ENCODE measurements around the gene RNF146.
"Not testable (repeated sequence)": the region's sequence is repeated elsewhere in the genome, so short reads cannot be mapped to it uniquely, and the experiment has no call there.

The RNF146 gene

DNA sequence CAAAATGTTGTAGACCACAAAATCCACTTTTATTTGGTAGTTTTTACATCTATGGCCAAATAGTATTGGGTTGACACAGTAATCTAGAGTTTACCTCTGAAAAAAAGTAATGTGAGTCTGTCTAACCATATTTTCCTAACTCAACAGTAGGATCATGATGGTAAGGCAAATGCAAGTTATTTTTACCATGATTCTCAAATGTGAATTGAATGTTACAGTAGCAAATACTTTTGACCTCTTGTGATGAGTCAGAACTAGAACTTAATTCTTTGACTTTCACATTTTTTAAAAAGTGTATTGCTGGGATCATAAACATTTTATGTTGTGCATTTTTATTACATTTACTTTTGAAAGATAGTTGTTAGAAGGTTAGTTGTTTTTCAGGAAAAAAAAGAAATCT, 22.0 kb downstream of the RNF146 start:
- no peak for DNase-seq (ENCODE audit: low read depth)

GRCh38 chr6:127289934-127290333, 23.3 kb downstream of the RNF146 start:
- no peak for DNase-seq (ENCODE audit: low read depth)

DNA sequence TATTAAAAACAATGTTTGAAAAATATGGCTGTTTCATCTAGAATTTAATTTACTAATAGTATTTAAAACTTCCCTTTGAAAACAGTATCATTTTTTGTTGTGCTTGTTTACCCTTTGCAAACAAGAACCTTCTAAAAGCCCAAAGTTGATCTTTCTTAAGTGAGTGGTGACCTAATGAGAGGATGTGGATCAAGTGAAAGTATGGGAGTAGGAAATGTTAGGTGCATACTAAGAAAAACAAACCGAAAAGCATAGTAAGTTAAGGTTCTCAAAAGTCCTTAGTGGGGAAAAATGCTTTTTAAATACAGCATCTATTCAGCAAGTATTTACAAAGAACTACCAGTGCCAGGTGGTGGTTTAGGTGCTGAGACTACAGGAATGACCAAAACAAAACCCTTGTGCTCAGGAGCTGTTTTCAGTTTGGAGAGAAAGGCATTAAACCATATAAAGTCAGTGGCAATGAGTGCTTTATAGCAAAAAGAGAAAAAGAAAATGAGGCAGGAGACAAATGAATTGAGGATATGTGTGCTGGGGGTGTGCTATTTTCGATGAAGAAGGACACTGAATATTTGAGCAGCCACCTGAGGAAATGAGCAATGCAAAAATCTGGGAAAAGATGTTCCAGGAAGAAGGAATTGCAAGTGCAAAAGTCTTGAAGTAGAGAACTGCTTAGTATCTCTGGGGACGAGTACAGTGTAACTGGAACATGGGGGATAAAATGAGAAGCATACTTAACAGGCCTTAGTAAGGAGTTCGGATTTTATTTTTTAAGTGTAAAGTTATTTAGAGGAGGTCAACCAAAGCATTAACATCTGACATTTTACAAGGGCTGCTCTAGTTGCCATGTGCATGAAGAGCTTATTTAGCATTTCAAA, 24.0 kb downstream of the RNF146 start:
- no peak for DNase-seq (ENCODE audit: low read depth)

DNA sequence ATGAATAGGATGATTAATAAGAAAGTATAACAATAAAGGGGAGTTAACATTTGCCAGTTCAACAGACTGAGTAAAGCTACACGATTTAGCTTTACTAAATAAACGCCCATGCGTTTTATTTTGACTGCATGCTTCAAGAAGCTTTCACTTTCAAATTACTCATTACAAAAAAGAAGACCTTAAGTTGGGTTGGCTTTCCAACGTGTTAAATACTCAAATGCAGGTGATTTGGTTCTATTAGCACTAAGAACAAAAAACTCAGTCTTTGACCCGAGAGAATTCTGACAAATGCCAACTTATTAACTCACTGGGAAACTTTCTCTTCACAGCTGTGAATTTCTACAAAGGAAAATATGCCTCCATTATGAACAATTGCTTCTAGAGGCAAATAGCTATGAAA, 24.8 kb downstream of the RNF146 start:
- no peak for DNase-seq (ENCODE audit: low read depth)

GRCh38 chr6:127297502-127298070, 30.9 kb downstream of the RNF146 start:
- DNase-seq (ENCODE audit: low read depth): no peak

DNA sequence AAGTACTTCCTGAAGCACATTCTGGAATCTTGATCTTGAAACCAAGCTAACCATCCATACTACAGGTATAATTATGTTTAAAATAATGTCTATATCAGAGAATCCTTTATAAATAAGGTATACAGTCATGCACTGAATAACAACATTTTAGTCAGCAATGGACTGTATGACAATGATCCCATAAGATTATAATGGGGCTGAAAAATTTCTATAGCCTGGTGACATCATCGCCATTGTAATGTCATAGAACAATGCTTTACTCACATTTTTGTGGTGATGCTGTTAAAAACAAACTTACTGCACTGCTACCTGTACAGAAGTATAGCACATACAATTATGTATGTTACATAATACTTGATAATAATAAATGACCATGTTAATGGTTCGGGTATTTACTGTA, 31.8 kb downstream of the RNF146 start:
- DNase-seq (ENCODE audit: low read depth): no peak

GRCh38 chr6:127299522-127300240, 33.0 kb downstream of the RNF146 start:
- DNase-seq (ENCODE audit: low read depth): no peak

DNA sequence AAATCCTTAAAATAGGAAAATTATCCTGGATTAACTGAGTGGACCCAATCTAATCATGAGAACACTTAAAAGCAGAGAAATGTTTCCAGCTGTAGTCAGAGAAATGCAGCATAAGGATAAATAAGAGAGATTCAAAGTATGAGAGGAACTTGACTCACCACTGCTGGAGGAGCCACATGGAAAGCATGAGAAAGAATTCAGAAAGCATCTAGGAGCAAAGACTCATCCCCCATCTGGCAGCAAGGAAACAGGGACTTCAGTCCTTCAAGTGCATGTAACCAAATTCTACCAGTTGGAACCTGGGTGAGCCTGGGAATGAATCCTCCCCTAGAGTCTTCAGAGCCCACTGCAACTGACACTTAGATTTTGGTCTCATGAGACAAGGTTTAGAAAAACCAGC, 33.7 kb downstream of the RNF146 start:
- DNase-seq (ENCODE audit: low read depth): no peak

GRCh38 chr6:127301199-127301700, 34.6 kb downstream of the RNF146 start:
- no peak for DNase-seq (ENCODE audit: low read depth)

DNA sequence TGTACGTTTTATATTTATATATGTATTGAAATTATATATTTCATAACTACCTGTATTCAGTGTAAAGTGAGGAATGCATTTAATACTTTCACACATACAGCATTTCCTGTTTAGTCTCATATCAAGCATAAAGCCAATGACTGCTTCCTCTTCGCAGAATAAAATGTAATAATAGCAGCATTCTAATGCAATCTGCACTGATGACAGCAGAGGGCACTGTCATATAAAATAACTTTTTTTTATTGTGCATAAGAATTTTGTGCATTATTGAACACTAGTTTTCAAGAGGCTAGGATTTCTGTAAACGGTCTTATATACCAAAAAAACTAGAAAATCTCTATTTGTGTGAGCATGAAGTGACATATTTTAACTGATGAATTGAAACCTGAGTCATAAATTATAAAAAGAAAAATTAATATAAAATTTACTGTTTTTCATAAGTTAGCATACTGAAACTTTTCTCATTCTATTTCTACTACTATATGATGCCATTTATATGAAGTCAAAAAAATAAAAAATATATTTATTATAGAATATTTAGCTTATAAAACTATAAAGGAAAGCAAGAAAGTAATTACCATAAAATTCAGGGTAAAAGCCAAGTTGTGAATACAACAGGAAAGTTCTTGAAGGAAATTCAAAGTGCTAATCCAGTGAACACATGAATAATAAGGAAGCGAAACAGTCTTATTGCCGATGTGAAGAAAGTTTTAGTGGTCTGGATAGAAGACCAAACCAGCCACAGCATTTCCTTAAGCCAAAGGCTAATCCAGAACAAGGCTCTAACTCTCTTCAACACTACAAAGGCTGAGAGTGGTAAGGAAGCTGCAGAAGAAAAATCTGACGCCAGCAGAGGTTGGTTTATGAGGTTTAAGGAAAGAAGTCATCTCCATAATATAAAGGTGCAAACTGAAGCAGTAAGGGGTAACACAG, 36.3 kb downstream of the RNF146 start:
- peak; percentile 33 for DNase-seq (ENCODE audit: low read depth)

GRCh38 chr6:127303917-127304316, 37.3 kb downstream of the RNF146 start:
- no peak for DNase-seq (ENCODE audit: low read depth)

DNA sequence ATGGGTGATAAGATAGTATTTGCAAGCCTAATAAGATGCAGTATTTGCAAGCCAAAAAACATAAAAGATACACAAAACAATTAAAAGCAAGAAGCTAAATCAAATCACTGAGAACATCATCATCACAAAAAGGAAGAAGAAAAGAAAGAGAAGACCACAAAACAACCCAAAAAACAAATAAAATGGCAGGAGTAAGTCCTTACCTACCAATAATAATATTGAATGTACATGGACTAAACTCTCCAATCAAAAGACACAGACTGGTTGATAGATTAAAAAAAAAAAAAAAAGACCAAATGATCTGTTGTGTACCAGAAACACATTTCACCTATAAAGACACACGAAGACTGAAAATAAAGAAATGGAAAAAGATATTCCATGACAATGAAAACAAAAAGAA, 39.1 kb downstream of the RNF146 start:
- DNase-seq (ENCODE audit: low read depth): no peak

DNA sequence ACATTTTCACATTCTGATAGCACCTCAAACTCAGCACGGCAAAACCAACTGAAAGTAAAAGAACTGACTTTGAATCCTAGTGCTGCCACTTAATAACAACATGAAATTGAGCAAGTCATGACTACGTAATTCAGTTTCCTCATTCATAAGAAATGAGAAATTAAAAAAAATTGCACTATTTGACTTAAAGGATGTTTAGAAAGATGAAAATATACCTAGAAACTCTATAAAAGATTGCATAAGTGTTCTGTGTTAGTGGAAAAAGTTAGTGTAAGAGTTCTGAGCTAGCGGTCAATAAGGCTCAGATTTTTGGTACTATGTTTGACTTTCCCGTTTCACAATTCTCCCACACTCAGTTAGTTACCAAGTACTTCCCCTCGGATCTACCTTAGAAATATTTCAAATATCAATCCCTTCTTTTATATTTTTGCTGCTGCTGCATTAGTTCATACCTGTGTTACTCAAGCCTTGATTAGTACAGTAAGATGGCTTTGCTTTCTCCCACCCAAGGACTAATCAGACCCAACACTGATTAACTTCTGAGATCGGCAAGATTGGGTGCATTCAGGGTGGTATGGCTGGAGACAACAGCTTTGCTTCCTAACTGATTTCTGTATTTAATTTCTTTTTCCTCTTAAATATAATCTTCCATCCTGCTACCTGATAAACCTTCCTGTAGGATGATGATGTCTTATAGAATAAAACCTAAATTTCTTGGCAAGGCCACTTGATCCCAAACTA, 50.9 kb downstream of the RNF146 start:
- no peak for DNase-seq (ENCODE audit: low read depth)

- DNase-seq (ENCODE audit: low read depth): no peak
These were observed 53.0 kb downstream of the RNF146 start for GRCh38 chr6:127319686-127320085.

DNA sequence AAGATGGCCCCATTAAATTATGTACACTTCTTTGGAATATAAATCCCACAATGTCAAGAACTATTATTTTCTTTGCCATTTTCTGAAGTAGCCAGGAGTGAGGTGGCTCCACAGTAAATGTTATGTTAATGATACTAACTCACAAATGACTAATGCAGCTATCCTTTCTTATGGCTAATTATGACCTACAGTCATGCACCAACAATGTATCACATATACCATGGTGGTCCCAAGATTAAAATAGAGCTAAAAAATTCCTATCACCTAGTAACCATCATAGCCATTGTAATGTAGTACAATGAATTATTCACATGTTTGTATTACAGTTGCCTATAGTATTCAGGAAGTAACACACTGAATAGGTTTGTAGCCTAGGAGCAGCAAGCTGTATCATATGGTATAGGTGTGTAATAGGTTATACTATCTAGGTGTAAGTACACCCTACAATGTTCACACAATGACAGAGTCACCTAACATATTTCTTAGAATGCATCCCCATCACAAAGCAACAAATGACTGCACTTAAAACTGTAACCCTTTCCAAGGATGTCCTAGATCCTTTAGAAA, 61.5 kb downstream of the RNF146 start:
- no peak for DNase-seq (ENCODE audit: low read depth)

- not testable (repeated sequence) for DNase-seq (ENCODE audit: low read depth)
These were observed 64.6 kb downstream of the RNF146 start for GRCh38 chr6:127331256-127331655.

DNA sequence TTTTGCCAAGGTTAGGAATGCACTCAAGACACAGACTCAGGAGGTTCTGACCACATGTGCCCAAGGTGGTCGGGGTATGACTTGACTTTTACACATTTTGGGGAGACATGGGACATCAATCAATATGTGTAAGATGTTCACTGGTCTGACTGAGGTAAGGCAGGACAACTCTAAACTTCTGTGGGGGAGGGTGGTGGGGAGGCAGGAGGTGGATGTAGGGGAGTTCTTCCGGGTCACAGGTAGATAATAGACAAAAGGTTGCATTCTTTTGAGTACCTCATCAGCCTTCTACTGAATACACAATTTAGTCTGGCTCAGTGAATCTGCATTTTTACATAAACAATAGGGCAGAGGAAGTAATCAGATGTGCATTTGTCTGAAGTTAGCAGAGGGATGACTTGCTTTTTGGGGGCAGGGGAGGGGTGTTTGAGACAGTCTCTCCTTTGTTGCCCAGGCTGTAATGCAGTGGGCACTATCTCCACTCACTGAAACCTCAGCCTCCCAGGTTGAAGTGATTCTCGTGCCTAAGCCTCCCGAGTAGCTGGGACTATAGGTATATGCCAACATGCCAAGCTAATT, 65.8 kb downstream of the RNF146 start:
- no peak for DNase-seq (ENCODE audit: low read depth)
